HepG2 (cell line): ENCODE data around the gene TCFL5. TPM values are rescaled to one million over a fixed set of nuclear protein-coding genes. Genes with fewer than 3 reads are reported as not detected.

ENCODE experiments used
- CAMTA2 ChIP-seq: sonication (generic); formaldehyde crosslinking; IDR thresholded peaks from 2 replicates; pipeline ENCODE4 v1.4.0; 2020; ENCODE audit warnings: mild to moderate bottlenecking, missing genetic modification reagents, borderline replicate concordance
- CHCHD3 ChIP-seq: sonication (generic); formaldehyde crosslinking; IDR thresholded peaks from 2 replicates; pipeline ENCODE4 v1.8.0; 2022; ENCODE audit warnings: mild to moderate bottlenecking, missing genetic modification reagents, moderate library complexity
- ERF ChIP-seq: IDR thresholded peaks from 2 replicates; pipeline ENCODE4 v1.6.1; 2018; ENCODE audit warnings: missing biosample characterization, missing genetic modification reagents
- GATA4 ChIP-seq: sonication (generic); IDR thresholded peaks from 2 replicates; pipeline ENCODE4 v1.6.1; 2016; ENCODE audit warnings: antibody characterized with exemption, low read depth, borderline replicate concordance
- MIER3 ChIP-seq: IDR thresholded peaks from 2 replicates; pipeline ENCODE4 v1.6.1; 2016; ENCODE audit warnings: missing compliant biosample characterization, borderline replicate concordance
- MTA1 ChIP-seq: sonication (generic); formaldehyde crosslinking; IDR thresholded peaks from 2 replicates; pipeline ENCODE4 v1.4.0; 2020; ENCODE audit warnings: missing genetic modification reagents, mild to moderate bottlenecking, borderline replicate concordance
- NFE2L2 ChIP-seq: fragments of 150-350 bp; IDR thresholded peaks from 2 replicates; pipeline ENCODE4 v1.6.1; 2014; ENCODE audit warnings: low read length
- PRMT3 ChIP-seq: sonication (generic); formaldehyde crosslinking; IDR thresholded peaks from 2 replicates; pipeline ENCODE4 v1.8.1; 2022; ENCODE audit warnings: low read depth, mild to moderate bottlenecking, moderate library complexity, missing genetic modification reagents, borderline replicate concordance
- TAF1 ChIP-seq: sonication (generic); formaldehyde crosslinking; IDR thresholded peaks from 2 replicates; pipeline ENCODE4 v1.4.0; 2020; ENCODE audit warnings: missing genetic modification reagents
- TMF1 ChIP-seq: sonication (generic); formaldehyde crosslinking; IDR thresholded peaks from 2 replicates; pipeline ENCODE4 v1.8.1; 2022; ENCODE audit warnings: low read depth, missing genetic modification reagents
- TSC22D2 ChIP-seq: sonication (generic); formaldehyde crosslinking; IDR thresholded peaks from 2 replicates; pipeline ENCODE4 v1.5.1; 2020; ENCODE audit warnings: missing genetic modification reagents, mild to moderate bottlenecking, borderline replicate concordance
- ZBTB38 ChIP-seq: sonication (generic); formaldehyde crosslinking; IDR thresholded peaks from 2 replicates; pipeline ENCODE4 v1.5.1; 2020; ENCODE audit warnings: mild to moderate bottlenecking, missing genetic modification reagents
- ZKSCAN1 ChIP-seq: fragments of 150-350 bp; IDR thresholded peaks from 2 replicates; pipeline ENCODE4 v1.6.1; 2014; ENCODE audit warnings: low read length
- ZNF670 ChIP-seq: sonication (generic); formaldehyde crosslinking; IDR thresholded peaks from 2 replicates; pipeline ENCODE4 v1.8.0; 2022; ENCODE audit warnings: mild to moderate bottlenecking, missing genetic modification reagents, borderline replicate concordance
- polyA plus RNA-seq, 8 experiments: library from polyadenylated mRNA; depleted of rRNA in 3 of 8; stranded (reverse) in 7 of 8; unstranded in 1 of 8; fragments of >200 nt; fragmentation: Illumina TruSeq in 4 of 8; extraction: Trizol in 4 of 8; gene quantifications; 2 replicates each; pipeline versions ENCODE4 v1.2.1 to v1.2.3, GENCODE V29; 2011 to 2016; ENCODE audit warnings: low read depth in 4 of 8, missing spikeins in 1 of 8, mixed read lengths in 1 of 8; ENCODE audit not compliant: insufficient read depth in 1 of 8
- total RNA-seq, 5 experiments: library from RNA; depleted of rRNA; stranded (reverse); fragments of >200 nt; fragmentation: Illumina TruSeq; extraction: Trizol; gene quantifications; 2 replicates each; pipeline ENCODE4 v1.2.3, GENCODE V29; 2016; ENCODE audit warnings: low read depth in 1 of 5
- TF ChIP-seq, protein P1 (sequence below): IDR thresholded peaks from 2 replicates; pipeline ENCODE4 v1.6.1; 2016; ENCODE audit warnings: missing compliant biosample characterization, missing genetic modification reagents, borderline replicate concordance
- TF ChIP-seq, protein P2 (sequence below): sonication (generic); formaldehyde crosslinking; IDR thresholded peaks from 2 replicates; pipeline ENCODE4 v1.4.0; 2020; ENCODE audit warnings: missing genetic modification reagents, borderline replicate concordance
- TF ChIP-seq, protein P3 (sequence below): sonication (generic); formaldehyde crosslinking; IDR thresholded peaks from 2 replicates; pipeline ENCODE4 v1.4.0; 2020; ENCODE audit warnings: low read depth, missing genetic modification reagents
- TF ChIP-seq, protein P4 (sequence below): sonication (generic); formaldehyde crosslinking; IDR thresholded peaks from 2 replicates; pipeline ENCODE4 v1.4.0; 2020; ENCODE audit warnings: missing genetic modification reagents
- TF ChIP-seq, protein P5 (sequence below): sonication (generic); formaldehyde crosslinking; IDR thresholded peaks from 2 replicates; pipeline ENCODE4 v1.5.1; 2020; ENCODE audit warnings: mild to moderate bottlenecking, missing genetic modification reagents, borderline replicate concordance

Gene TCFL5
- total and polyA plus RNA-seq, 2 of the 13 experiments (the other 11 are each of a cell fraction or from before 2014, with no cell fraction given) = 14.8 to 20.0 TPM

DNA sequence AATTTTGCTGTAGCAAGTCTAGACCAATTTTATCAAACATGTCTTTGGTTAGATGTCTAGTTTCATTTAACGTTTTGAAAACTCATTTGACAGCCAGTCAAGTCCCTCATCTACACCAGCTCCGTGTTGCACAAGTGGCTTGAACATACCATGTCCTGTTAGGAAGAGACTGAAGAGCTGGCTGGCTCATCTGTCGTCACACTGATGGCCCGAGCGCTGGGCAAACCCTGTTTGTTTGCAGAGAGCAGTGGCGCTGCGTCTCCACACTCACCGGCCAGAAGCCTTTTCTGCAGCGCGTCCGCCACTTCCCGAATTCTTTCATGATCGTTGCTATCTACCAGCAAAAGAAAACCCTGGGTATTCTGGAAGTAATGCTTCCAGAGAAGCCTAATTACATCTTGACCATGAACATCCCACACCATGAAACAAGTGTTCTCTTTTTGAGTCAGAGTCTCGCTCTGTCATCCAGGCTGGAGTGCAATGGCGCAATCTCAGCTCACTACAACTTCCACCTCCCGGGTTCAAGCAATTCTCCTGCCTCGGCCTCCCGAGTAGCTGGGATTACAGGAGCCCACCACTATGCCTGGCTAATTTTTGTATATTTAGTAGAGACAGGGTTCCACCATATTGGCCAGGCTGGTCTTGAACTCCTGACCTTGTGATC, 10.7 kb upstream of the TCFL5 start (continued):
- TF ChIP-seq, protein P1, sequence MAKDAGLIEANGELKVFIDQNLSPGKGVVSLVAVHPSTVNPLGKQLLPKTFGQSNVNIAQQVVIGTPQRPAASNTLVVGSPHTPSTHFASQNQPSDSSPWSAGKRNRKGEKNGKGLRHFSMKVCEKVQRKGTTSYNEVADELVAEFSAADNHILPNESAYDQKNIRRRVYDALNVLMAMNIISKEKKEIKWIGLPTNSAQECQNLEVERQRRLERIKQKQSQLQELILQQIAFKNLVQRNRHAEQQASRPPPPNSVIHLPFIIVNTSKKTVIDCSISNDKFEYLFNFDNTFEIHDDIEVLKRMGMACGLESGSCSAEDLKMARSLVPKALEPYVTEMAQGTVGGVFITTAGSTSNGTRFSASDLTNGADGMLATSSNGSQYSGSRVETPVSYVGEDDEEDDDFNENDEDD (CRISPR knock-in tag) = no peak
- no peak for TF ChIP-seq TSC22D2 (CRISPR knock-in tag)
- TF ChIP-seq, protein P2, sequence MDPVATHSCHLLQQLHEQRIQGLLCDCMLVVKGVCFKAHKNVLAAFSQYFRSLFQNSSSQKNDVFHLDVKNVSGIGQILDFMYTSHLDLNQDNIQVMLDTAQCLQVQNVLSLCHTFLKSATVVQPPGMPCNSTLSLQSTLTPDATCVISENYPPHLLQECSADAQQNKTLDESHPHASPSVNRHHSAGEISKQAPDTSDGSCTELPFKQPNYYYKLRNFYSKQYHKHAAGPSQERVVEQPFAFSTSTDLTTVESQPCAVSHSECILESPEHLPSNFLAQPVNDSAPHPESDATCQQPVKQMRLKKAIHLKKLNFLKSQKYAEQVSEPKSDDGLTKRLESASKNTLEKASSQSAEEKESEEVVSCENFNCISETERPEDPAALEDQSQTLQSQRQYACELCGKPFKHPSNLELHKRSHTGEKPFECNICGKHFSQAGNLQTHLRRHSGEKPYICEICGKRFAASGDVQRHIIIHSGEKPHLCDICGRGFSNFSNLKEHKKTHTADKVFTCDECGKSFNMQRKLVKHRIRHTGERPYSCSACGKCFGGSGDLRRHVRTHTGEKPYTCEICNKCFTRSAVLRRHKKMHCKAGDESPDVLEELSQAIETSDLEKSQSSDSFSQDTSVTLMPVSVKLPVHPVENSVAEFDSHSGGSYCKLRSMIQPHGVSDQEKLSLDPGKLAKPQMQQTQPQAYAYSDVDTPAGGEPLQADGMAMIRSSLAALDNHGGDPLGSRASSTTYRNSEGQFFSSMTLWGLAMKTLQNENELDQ (CRISPR knock-in tag) = no peak
- no peak for TF ChIP-seq GATA4
- 0 out of 2 replicates have a peak, but pooled peaks have one; percentile 26 for TF ChIP-seq ERF (CRISPR knock-in tag)
- TF ChIP-seq TMF1 (CRISPR knock-in tag) = no peak
- TF ChIP-seq CHCHD3 (CRISPR knock-in tag) = no peak
- no peak for TF ChIP-seq ZNF670 (CRISPR knock-in tag)
- 0 out of 2 replicates have a peak, but pooled peaks have one; percentile 32 for TF ChIP-seq MIER3 (CRISPR knock-in tag)
- TF ChIP-seq CAMTA2 = no peak
- no peak for TF ChIP-seq TAF1 (CRISPR knock-in tag)
- TF ChIP-seq ZBTB38 (CRISPR knock-in tag) = peak; percentile 70
- TF ChIP-seq NFE2L2 = no peak
- 0 out of 2 replicates have a peak, but pooled peaks have one; percentile 29 for TF ChIP-seq ZKSCAN1
- no peak for TF ChIP-seq PRMT3 (CRISPR knock-in tag)
- peak; percentile 37; the same call in 1 of the 2 replicates for TF ChIP-seq MTA1 (CRISPR knock-in tag)
- TF ChIP-seq, protein P3, sequence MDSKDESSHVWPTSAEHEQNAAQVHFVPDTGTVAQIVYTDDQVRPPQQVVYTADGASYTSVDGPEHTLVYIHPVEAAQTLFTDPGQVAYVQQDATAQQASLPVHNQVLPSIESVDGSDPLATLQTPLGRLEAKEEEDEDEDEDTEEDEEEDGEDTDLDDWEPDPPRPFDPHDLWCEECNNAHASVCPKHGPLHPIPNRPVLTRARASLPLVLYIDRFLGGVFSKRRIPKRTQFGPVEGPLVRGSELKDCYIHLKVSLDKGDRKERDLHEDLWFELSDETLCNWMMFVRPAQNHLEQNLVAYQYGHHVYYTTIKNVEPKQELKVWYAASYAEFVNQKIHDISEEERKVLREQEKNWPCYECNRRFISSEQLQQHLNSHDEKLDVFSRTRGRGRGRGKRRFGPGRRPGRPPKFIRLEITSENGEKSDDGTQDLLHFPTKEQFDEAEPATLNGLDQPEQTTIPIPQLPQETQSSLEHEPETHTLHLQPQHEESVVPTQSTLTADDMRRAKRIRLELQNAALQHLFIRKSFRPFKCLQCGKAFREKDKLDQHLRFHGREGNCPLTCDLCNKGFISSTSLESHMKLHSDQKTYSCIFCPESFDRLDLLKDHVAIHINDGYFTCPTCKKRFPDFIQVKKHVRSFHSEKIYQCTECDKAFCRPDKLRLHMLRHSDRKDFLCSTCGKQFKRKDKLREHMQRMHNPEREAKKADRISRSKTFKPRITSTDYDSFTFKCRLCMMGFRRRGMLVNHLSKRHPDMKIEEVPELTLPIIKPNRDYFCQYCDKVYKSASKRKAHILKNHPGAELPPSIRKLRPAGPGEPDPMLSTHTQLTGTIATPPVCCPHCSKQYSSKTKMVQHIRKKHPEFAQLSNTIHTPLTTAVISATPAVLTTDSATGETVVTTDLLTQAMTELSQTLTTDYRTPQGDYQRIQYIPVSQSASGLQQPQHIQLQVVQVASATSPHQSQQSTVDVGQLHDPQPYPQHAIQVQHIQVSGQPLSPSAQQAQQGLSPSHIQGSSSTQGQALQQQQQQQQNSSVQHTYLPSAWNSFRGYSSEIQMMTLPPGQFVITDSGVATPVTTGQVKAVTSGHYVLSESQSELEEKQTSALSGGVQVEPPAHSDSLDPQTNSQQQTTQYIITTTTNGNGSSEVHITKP (CRISPR knock-in tag) = peak; percentile 77
- TF ChIP-seq, protein P4, sequence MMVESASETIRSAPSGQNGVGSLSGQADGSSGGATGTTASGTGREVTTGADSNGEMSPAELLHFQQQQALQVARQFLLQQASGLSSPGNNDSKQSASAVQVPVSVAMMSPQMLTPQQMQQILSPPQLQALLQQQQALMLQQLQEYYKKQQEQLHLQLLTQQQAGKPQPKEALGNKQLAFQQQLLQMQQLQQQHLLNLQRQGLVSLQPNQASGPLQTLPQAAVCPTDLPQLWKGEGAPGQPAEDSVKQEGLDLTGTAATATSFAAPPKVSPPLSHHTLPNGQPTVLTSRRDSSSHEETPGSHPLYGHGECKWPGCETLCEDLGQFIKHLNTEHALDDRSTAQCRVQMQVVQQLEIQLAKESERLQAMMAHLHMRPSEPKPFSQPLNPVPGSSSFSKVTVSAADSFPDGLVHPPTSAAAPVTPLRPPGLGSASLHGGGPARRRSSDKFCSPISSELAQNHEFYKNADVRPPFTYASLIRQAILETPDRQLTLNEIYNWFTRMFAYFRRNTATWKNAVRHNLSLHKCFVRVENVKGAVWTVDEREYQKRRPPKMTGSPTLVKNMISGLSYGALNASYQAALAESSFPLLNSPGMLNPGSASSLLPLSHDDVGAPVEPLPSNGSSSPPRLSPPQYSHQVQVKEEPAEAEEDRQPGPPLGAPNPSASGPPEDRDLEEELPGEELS (CRISPR knock-in tag) = peak; percentile 65
- TF ChIP-seq, protein P5, sequence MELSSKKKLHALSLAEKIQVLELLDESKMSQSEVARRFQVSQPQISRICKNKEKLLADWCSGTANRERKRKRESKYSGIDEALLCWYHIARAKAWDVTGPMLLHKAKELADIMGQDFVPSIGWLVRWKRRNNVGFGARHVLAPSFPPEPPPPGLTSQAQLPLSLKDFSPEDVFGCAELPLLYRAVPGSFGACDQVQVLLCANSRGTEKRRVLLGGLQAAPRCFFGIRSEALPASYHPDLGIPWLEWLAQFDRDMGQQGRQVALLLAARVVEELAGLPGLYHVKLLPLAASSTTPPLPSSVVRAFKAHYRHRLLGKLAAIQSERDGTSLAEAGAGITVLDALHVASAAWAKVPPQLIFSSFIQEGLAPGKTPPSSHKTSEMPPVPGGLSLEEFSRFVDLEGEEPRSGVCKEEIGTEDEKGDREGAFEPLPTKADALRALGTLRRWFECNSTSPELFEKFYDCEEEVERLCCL = no peak
